A549 (cell line): ENCODE measurements around the gene TOX2. TPM values are rescaled to one million over a fixed set of nuclear protein-coding genes. Genes with fewer than 3 reads are reported as not detected.

ENCODE experiments used
- ATAC-seq, 2 experiments: fragments of 200-7000 bp in 1 of 2; fragments of >200 bp in 1 of 2; cut with Nextera tagmentation in 1 of 2; cut with Tn5 transposase in 1 of 2; 3 replicates each; pipeline versions ENCODE4 v1.8.0 to v1.9.1; 2018 to 2020; ENCODE audit warnings: mild to moderate bottlenecking in 1 of 2, moderate library complexity in 1 of 2
- CTCF ChIA-PET: fragments of 300-600 bp; sonication (Branson Sonifier 250); formaldehyde crosslinking; extraction: SDS; loops from one replicate; lab custom pipeline; 2021; ENCODE audit warnings: antibody characterized with exemption, inconsistent platforms; lab: Yijun Ruan, JAX
- POLR2A ChIA-PET: fragments of 350-600 bp; formaldehyde crosslinking; extraction: SDS; loops from one replicate; lab custom pipeline; 2021; ENCODE audit warnings: antibody characterized with exemption, inconsistent platforms; lab: Yijun Ruan, JAX
- DNase-seq, 2 experiments: peaks; one replicate each; pipeline versions ENCODE4 v3.0.0 to v3.0.0-alpha.2; 2011 to 2016; ENCODE audit warnings: low read depth in 1 of 2, low spot score in 1 of 2
- FAIRE-seq: peaks from 2 replicates; lab custom pipeline; 2011; peaks lifted over from hg19 to GRCh38; lab: Jason Lieb, UNC
- H3K27ac ChIP-seq, 2 experiments: fragments of >200 bp; sonication (Bioruptor Twin); formaldehyde crosslinking; 3 replicates each; pipeline ENCODE4 v1.5.1; 2016 to 2017
- H3K4me1 ChIP-seq: fragments of >200 bp; sonication (Bioruptor Twin); formaldehyde crosslinking; 3 replicates; pipeline ENCODE4 v1.6.1; 2016
- H3K4me2 ChIP-seq: fragments of >200 bp; sonication (Bioruptor Twin); formaldehyde crosslinking; 3 replicates; pipeline ENCODE4 v1.6.1; 2016
- H3K4me3 ChIP-seq: fragments of >200 bp; sonication (Bioruptor Twin); formaldehyde crosslinking; 3 replicates; pipeline ENCODE4 v1.5.1; 2016
- H3K9me3 ChIP-seq: fragments of >200 bp; sonication (Bioruptor Twin); formaldehyde crosslinking; 3 replicates; pipeline ENCODE4 v1.6.1; 2016
- CBX2 ChIP-seq: fragments of 200-600 bp; sonication (generic); IDR thresholded peaks from 2 replicates; pipeline ENCODE4 v1.6.1; 2016; ENCODE audit warnings: low read depth, mild to moderate bottlenecking, borderline replicate concordance
- CBX8 ChIP-seq: fragments of 200-600 bp; sonication (generic); IDR thresholded peaks from 2 replicates; pipeline ENCODE4 v1.6.1; 2016
- CHD4 ChIP-seq: fragments of 200-600 bp; sonication (generic); IDR thresholded peaks from 2 replicates; pipeline ENCODE4 v1.6.1; 2016; ENCODE audit warnings: antibody characterized with exemption, mild to moderate bottlenecking, borderline replicate concordance
- ESRRA ChIP-seq: fragments of 150-350 bp; IDR thresholded peaks from 2 replicates; pipeline ENCODE4 v1.6.1; 2014; ENCODE audit warnings: mild to moderate bottlenecking, low read length, borderline replicate concordance
- FOSL2 ChIP-seq, 2 experiments: fragments of 450-650 bp in 1 of 2; fragments of >200 bp in 1 of 2; sonication (Bioruptor Twin) in 1 of 2; formaldehyde crosslinking; IDR thresholded peaks; 2 replicates each; pipeline versions ENCODE4 v1.5.0 to v1.6.1; 2016 to 2020; ENCODE audit warnings: mild to moderate bottlenecking in 1 of 2, moderate library complexity in 1 of 2
- HDAC2 ChIP-seq: fragments of 200-600 bp; sonication (generic); IDR thresholded peaks from 2 replicates; pipeline ENCODE4 v1.6.1; 2016
- HEYL ChIP-seq: fragments of 250-450 bp; sonication (Bioruptor Pico); IDR thresholded peaks from 2 replicates; pipeline ENCODE4 v1.8.0; 2021; ENCODE audit warnings: mild to moderate bottlenecking, moderate library complexity
- HOXB13 ChIP-seq: fragments of 250-450 bp; sonication (Bioruptor Pico); IDR thresholded peaks from 2 replicates; pipeline ENCODE4 v1.5.0; 2020; ENCODE audit warnings: low read depth, mild to moderate bottlenecking, moderate library complexity
- JUNB ChIP-seq: fragments of >200 bp; sonication (Bioruptor Twin); formaldehyde crosslinking; IDR thresholded peaks from 2 replicates; pipeline ENCODE4 v1.6.1; 2016
- MYC ChIP-seq: IDR thresholded peaks from 2 replicates; pipeline ENCODE4 v1.6.1; 2012; ENCODE audit warnings: mild to moderate bottlenecking, inconsistent platforms, low read length, improper control_type of control experiment, borderline replicate concordance
- NR3C1 ChIP-seq: fragments of >200 bp; sonication (Bioruptor Twin); formaldehyde crosslinking; IDR thresholded peaks from 3 replicates; pipeline ENCODE4 v1.6.1; 2017
- POLR2A ChIP-seq: IDR thresholded peaks from 2 replicates; pipeline ENCODE4 v1.6.1; 2012; ENCODE audit warnings: mild to moderate bottlenecking, low read length
- RAD21 ChIP-seq, 2 experiments: fragments of >200 bp in 1 of 2; sonication (Bioruptor Twin) in 1 of 2; formaldehyde crosslinking in 1 of 2; IDR thresholded peaks in 1 of 2; conservative IDR thresholded peaks in 1 of 2; 2 replicates in 1 of 2; 3 replicates in 1 of 2; pipeline ENCODE4 v1.6.1; 2012 to 2018; ENCODE audit warnings: inconsistent platforms in 1 of 2
- RNF2 ChIP-seq: fragments of 200-600 bp; sonication (generic); IDR thresholded peaks from 2 replicates; pipeline ENCODE4 v1.6.1; 2016; ENCODE audit warnings: low read depth, mild to moderate bottlenecking, antibody characterized with exemption, moderate library complexity, borderline replicate concordance
- SMC3 ChIP-seq: fragments of >200 bp; sonication (Bioruptor Twin); formaldehyde crosslinking; IDR thresholded peaks from 3 replicates; pipeline ENCODE4 v1.6.1; 2018; ENCODE audit warnings: inconsistent platforms
- SREBF2 ChIP-seq: fragments of 450-650 bp; IDR thresholded peaks from 2 replicates; pipeline ENCODE4 v1.6.1; 2014; ENCODE audit warnings: mild to moderate bottlenecking, moderate library complexity
- TFCP2L1 ChIP-seq: fragments of 250-450 bp; sonication (Bioruptor Pico); IDR thresholded peaks from 2 replicates; pipeline ENCODE4 v1.5.0; 2021; ENCODE audit warnings: mild to moderate bottlenecking
- WGBS: methylation state at CpG from one replicate; pipeline ENCODE4 v1.1.6; 2017; ENCODE audit errors: missing lambda C conversion rate; 5-methylcytosine and 5-hydroxymethylcytosine counted together
- polyA plus RNA-seq, 4 experiments: library from polyadenylated mRNA; depleted of rRNA in 3 of 4; stranded (reverse); fragments of >200 nt; fragmentation: RNase III in 1 of 4; extraction: RNeasy Plus Mini Kit Qiagen cat#74134 plus additional on column Dnase treatment in 1 of 4; gene quantifications; 2 replicates in 3 of 4; 3 replicates in 1 of 4; pipeline ENCODE4 v1.2.3, GENCODE V29; 2011 to 2017
- TF ChIP-seq, protein P1 (sequence below): IDR thresholded peaks from 2 replicates; pipeline ENCODE4 v1.6.1; 2012
- TF ChIP-seq, protein P2 (sequence below): fragments of 200-600 bp; sonication (generic); IDR thresholded peaks from 2 replicates; pipeline ENCODE4 v1.6.1; 2016; ENCODE audit warnings: antibody characterized with exemption, mild to moderate bottlenecking, moderate library complexity
- TF ChIP-seq, protein P3 (sequence below): fragments of 450-650 bp; IDR thresholded peaks from 2 replicates; pipeline ENCODE4 v1.6.1; 2014; ENCODE audit warnings: antibody characterized with exemption

The TOX2 gene
- polyA plus RNA-seq, 2 of the 4 experiments (the other 2 are of a cell fraction) = 2.5 to 5.3 TPM

DNA sequence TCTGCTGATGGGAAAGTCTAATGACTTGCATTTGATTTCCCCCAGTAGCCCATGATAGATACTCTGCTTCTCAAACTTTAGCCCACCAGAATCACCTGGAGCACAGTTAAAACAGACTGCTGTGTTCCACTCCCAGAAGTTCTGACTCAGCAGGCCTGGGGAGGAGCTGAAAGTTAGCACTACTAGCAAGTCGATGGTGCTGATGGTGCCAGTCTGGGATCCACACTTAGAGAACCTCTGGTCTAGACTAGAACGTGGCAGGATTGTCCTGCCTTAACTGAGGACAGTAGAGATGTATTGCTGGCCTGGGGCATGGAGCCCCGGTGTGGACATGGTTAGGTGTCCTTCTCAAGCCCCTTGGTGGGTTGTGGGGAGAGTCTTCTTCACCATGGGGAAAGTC is 8.7 kb downstream of the TOX2 start:
- CTCF ChIA-PET = no interaction called here
- no peak for FAIRE-seq
- H3K4me1 ChIP-seq = peaks cover 30% of the 10 kb centered on the region

DNA sequence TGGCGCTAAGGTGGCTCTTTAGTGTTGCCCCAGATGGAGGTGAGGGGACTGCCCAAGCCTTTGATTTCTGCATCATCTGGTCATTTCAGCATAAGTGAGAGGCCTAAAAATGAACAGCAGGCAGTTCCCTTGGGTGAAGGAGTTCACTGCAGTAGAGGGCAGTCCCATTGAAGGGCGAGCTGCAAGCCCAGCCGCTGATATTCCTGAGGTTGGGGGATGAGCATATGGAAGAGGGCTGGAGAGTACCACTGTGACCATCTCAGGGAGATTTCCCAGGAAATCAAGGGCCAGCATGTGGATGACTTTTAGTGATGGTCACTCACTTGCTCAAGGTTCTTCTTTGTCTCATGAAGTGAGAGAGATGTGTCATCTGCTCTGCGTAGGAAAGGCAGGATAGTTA is 9.3 kb downstream of the TOX2 start:
- ATAC-seq (no peak), FAIRE-seq (no peak), DNase-seq (no peak)
- CTCF ChIA-PET = interaction anchor here (0.8 to 1.1 kb wide), 2 partner anchors 11 to 156 kb away, joined by 3 read pairs; no protein-coding TSS in a partner anchor
- TF ChIP-seq ESRRA (no peak), MYC (no peak), JUNB (no peak)
- TF ChIP-seq, protein P1, sequence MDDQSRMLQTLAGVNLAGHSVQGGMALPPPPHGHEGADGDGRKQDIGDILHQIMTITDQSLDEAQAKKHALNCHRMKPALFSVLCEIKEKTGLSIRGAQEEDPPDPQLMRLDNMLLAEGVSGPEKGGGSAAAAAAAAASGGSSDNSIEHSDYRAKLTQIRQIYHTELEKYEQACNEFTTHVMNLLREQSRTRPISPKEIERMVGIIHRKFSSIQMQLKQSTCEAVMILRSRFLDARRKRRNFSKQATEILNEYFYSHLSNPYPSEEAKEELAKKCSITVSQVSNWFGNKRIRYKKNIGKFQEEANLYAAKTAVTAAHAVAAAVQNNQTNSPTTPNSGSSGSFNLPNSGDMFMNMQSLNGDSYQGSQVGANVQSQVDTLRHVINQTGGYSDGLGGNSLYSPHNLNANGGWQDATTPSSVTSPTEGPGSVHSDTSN = no peak
- H3K9me3 ChIP-seq = no peaks in the 10 kb centered on the region
- H3K4me2 ChIP-seq = no peak overlapping the region
- H3K27ac ChIP-seq = no peak overlapping the region
- POLR2A ChIA-PET = no interaction called here
- peaks cover 30% of the 10 kb centered on the region for H3K4me1 ChIP-seq
- no peak overlapping the region for H3K4me3 ChIP-seq
- 89% methylated on average over 4 of the region's 4 CpGs for WGBS

More for the DNA sequence above, 8.7 kb downstream of the TOX2 start:
- DNase-seq (no peak), ATAC-seq (no peak)
- POLR2A ChIA-PET = no interaction called here
- no peak overlapping the region for H3K4me2 ChIP-seq
- no peak overlapping the region for H3K4me3 ChIP-seq
- 37% methylated on average over 3 of the region's 3 CpGs for WGBS
- H3K27ac ChIP-seq = no peak overlapping the region
- H3K9me3 ChIP-seq = no peaks in the 10 kb centered on the region
- TF ChIP-seq, protein P2, sequence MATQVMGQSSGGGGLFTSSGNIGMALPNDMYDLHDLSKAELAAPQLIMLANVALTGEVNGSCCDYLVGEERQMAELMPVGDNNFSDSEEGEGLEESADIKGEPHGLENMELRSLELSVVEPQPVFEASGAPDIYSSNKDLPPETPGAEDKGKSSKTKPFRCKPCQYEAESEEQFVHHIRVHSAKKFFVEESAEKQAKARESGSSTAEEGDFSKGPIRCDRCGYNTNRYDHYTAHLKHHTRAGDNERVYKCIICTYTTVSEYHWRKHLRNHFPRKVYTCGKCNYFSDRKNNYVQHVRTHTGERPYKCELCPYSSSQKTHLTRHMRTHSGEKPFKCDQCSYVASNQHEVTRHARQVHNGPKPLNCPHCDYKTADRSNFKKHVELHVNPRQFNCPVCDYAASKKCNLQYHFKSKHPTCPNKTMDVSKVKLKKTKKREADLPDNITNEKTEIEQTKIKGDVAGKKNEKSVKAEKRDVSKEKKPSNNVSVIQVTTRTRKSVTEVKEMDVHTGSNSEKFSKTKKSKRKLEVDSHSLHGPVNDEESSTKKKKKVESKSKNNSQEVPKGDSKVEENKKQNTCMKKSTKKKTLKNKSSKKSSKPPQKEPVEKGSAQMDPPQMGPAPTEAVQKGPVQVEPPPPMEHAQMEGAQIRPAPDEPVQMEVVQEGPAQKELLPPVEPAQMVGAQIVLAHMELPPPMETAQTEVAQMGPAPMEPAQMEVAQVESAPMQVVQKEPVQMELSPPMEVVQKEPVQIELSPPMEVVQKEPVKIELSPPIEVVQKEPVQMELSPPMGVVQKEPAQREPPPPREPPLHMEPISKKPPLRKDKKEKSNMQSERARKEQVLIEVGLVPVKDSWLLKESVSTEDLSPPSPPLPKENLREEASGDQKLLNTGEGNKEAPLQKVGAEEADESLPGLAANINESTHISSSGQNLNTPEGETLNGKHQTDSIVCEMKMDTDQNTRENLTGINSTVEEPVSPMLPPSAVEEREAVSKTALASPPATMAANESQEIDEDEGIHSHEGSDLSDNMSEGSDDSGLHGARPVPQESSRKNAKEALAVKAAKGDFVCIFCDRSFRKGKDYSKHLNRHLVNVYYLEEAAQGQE = no peak
- TF ChIP-seq FOSL2 (IDR thresholded peaks at IDR 0.05) = no peak
- no peak for TF ChIP-seq FOSL2 (CRISPR knock-in tag; IDR thresholded peaks at IDR 0.05)
- no peak for TF ChIP-seq ESRRA
- TF ChIP-seq RNF2 = no peak
- no peak for TF ChIP-seq CBX2
- TF ChIP-seq HEYL = no peak
- TF ChIP-seq RAD21 (conservative IDR thresholded peaks at IDR 0.05 in 1 of 2, IDR thresholded peaks at IDR 0.05 in 1 of 2) = no peak
- TF ChIP-seq HOXB13 (CRISPR knock-in tag) = no peak
- TF ChIP-seq CBX8 = no peak
- no peak for TF ChIP-seq SMC3
- no peak for TF ChIP-seq POLR2A
- TF ChIP-seq SREBF2 = no peak
- no peak for TF ChIP-seq CHD4
- no peak for TF ChIP-seq NR3C1
- no peak for TF ChIP-seq TFCP2L1
- TF ChIP-seq HDAC2 = no peak
- TF ChIP-seq, protein P3, sequence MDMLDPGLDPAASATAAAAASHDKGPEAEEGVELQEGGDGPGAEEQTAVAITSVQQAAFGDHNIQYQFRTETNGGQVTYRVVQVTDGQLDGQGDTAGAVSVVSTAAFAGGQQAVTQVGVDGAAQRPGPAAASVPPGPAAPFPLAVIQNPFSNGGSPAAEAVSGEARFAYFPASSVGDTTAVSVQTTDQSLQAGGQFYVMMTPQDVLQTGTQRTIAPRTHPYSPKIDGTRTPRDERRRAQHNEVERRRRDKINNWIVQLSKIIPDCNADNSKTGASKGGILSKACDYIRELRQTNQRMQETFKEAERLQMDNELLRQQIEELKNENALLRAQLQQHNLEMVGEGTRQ = no peak
